ENCODE data around the gene RALGPS2. TPM values are rescaled to one million over a fixed set of nuclear protein-coding genes. Genes with fewer than 3 reads are reported as not detected.

Gene RALGPS2
- total and polyA plus RNA-seq, 9 of the 15 experiments (the other 6 are each of a cell fraction or from before 2014, with no cell fraction given), result 0.28 to 6.5 (median 2.6) TPM

- no peak for TF ChIP-seq ZBTB40 (IDR thresholded peaks at IDR 0.05)
- TF ChIP-seq ZBTB40 (CRISPR knock-in tag; IDR thresholded peaks at IDR 0.05), result no peak
- TF ChIP-seq KHSRP (IDR thresholded peaks at IDR 0.05), result no peak
- TF ChIP-seq SP1 (CRISPR knock-in tag; IDR thresholded peaks at IDR 0.05), result 0 out of 2 replicates have a peak, but pooled peaks have one; percentile 35
- no peak for TF ChIP-seq POLR2B (IDR thresholded peaks at IDR 0.05; ENCODE audit: low read depth, partially characterized antibody)
- TF ChIP-seq MAZ (CRISPR knock-in tag; conservative IDR thresholded peaks at IDR 0.05 in 1 of 2, IDR thresholded peaks at IDR 0.05 in 1 of 2), result peak in 1 of 2 experiments; percentile 34; a peak in 1 of 4 replicates
- TF ChIP-seq TAF7 (tag; IDR thresholded peaks at IDR 0.05), result peak; percentile 22; the same call in 1 of the 2 replicates
- no peak for TF ChIP-seq TRIM28 (IDR thresholded peaks at IDR 0.05)
- no peak for TF ChIP-seq HDGF (IDR thresholded peaks at IDR 0.05)
- TF ChIP-seq RAD51 (IDR thresholded peaks at IDR 0.05; ENCODE audit: borderline replicate concordance, low read depth), result no peak
- no peak for TF ChIP-seq MED1 (CRISPR knock-in tag; IDR thresholded peaks at IDR 0.05; ENCODE audit: borderline replicate concordance)
- TF ChIP-seq ZNF121 (CRISPR knock-in tag; conservative IDR thresholded peaks at IDR 0.05), result no peak
- TF ChIP-seq, protein P1, sequence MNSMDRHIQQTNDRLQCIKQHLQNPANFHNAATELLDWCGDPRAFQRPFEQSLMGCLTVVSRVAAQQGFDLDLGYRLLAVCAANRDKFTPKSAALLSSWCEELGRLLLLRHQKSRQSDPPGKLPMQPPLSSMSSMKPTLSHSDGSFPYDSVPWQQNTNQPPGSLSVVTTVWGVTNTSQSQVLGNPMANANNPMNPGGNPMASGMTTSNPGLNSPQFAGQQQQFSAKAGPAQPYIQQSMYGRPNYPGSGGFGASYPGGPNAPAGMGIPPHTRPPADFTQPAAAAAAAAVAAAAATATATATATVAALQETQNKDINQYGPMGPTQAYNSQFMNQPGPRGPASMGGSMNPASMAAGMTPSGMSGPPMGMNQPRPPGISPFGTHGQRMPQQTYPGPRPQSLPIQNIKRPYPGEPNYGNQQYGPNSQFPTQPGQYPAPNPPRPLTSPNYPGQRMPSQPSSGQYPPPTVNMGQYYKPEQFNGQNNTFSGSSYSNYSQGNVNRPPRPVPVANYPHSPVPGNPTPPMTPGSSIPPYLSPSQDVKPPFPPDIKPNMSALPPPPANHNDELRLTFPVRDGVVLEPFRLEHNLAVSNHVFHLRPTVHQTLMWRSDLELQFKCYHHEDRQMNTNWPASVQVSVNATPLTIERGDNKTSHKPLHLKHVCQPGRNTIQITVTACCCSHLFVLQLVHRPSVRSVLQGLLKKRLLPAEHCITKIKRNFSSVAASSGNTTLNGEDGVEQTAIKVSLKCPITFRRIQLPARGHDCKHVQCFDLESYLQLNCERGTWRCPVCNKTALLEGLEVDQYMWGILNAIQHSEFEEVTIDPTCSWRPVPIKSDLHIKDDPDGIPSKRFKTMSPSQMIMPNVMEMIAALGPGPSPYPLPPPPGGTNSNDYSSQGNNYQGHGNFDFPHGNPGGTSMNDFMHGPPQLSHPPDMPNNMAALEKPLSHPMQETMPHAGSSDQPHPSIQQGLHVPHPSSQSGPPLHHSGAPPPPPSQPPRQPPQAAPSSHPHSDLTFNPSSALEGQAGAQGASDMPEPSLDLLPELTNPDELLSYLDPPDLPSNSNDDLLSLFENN (IDR thresholded peaks at IDR 0.05; ENCODE audit: low read depth in 2 of 2, low read length in 2 of 2), result no peak
- no peak for TF ChIP-seq HOXB6 (CRISPR knock-in tag; IDR thresholded peaks at IDR 0.05; ENCODE audit: borderline replicate concordance)
- no peak for TF ChIP-seq SRSF1 (IDR thresholded peaks at IDR 0.05; ENCODE audit: low read depth, low read length)
- no peak for TF ChIP-seq MCM7 (IDR thresholded peaks at IDR 0.05)
- no peak for TF ChIP-seq ILF3 (IDR thresholded peaks at IDR 0.05; ENCODE audit: borderline replicate concordance)
- TF ChIP-seq PHB (CRISPR knock-in tag; IDR thresholded peaks at IDR 0.05), result no peak
- peak; percentile 7; the same call in 1 of the 2 replicates for TF ChIP-seq SOX6 (IDR thresholded peaks at IDR 0.05)
These were observed 1.1 kb downstream of the RALGPS2 start (continued) for GRCh38 chr1:178726087-178726517.
